ENCODE results near the gene EGFL7. TPM values are rescaled to one million over a fixed set of nuclear protein-coding genes. Genes with fewer than 3 reads are reported as not detected.

EGFL7 gene
- total and polyA plus RNA-seq, 2 of the 8 experiments (the other 6 are each of a cell fraction or from before 2014, with no cell fraction given): 37.8 to 53.4 TPM

DNA sequence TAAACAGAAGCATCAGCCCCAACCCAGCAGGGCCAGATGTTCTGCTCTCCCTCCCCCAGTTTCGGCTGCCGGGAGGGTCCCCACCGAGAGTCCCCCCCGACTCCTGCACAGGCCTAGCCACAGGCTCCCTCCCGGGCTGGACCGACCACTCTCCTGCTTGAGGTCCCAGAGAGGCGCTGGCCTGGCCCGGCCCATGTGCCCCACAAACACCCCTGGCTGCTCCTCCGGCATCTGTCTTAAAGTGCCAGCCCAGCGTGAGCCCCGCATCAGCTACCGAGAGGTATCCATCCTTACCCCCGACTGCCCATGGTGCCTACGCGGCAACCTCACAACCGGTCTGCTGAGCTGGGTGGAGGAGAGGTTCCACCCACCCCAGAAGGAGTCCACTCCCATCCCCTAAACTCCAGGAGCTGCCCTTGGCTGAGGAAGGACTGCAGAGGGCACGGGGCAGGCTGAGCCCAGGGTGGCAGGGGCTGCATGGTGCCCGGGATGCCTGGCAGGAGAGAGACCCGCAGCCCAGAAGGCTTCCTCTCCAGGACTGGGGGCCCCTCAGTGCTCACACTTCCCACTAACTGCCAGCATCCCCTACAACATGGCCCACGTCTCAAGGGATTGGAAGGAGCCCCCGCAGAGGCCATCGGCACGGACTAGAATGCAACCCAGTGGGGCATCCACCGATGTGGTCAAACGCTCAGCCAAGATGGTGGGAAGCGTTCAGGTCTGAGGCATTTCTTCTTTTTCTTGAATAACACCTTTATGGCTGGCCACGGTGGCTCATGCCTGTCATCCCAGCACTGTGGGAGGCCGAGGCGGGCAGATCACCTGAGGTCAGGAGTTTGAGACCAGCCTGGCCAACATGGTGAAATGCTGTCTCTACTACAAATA is 15.6 kb upstream of the EGFL7 start:
- no peaks in the 10 kb centered on the region for H3K79me1 ChIP-seq (ENCODE audit: low read depth, low read length)
- H3K14ac ChIP-seq (ENCODE audit: insufficient read length): no peak overlapping the region
- H2BK12ac ChIP-seq (ENCODE audit: low read depth, low read length): no peak overlapping the region
- H3K27ac ChIP-seq (ENCODE audit: low read depth, low read length): no peak overlapping the region
- H3K18ac ChIP-seq (ENCODE audit: extremely low read depth, low read length): no peak overlapping the region
- 0 out of 2 replicates have a peak overlapping the region, but pooled peaks have one; percentile 5 for H2BK15ac ChIP-seq (ENCODE audit: low read length)
- no peak overlapping the region for H3K9ac ChIP-seq (replicated peaks in 1 of 4; ENCODE audit: extremely low read depth in 1 of 4, low read depth in 3 of 4, low read length in 3 of 4)
- no peak overlapping the region for H2BK120ac ChIP-seq (replicated peaks; ENCODE audit: low read depth, low read length)
- no peak overlapping the region for H2AK5ac ChIP-seq (ENCODE audit: low read depth, low read length)
- H3K4ac ChIP-seq (replicated peaks; ENCODE audit: insufficient read length, low read depth, low read length): no peak overlapping the region
- peak overlapping the region; percentile 71 for H4K8ac ChIP-seq (ENCODE audit: extremely low read depth, insufficient read depth, low read length)
- H4K5ac ChIP-seq (ENCODE audit: insufficient read length, low read depth, low read length): no peak overlapping the region
- H3K79me2 ChIP-seq (ENCODE audit: control insufficient read depth in 1 of 2, insufficient read depth in 2 of 2, low read length in 2 of 2): no peaks in the 10 kb centered on the region
- H2BK5ac ChIP-seq (ENCODE audit: low read depth, low read length): no peak overlapping the region
- no peak overlapping the region for H3K4me2 ChIP-seq (ENCODE audit: insufficient read depth in 1 of 2, low read depth in 2 of 2, low read length in 2 of 2)
- no peaks in the 10 kb centered on the region for H3K36me3 ChIP-seq (ENCODE audit: control insufficient read depth in 2 of 4, insufficient read depth in 4 of 4, low read length in 3 of 4)
- no peaks in the 10 kb centered on the region for H3K23me2 ChIP-seq (ENCODE audit: low read depth, low read length)
- H3K27me3 ChIP-seq (replicated peaks in 1 of 4; ENCODE audit: control insufficient read depth in 3 of 4, extremely low read depth in 1 of 4, insufficient read depth in 3 of 4, low read length in 3 of 4): peaks cover 0 to 6% (median 0%) of the 10 kb centered on the region in 4 experiments; a peak in 1 of 7 replicates
- H3K9me3 ChIP-seq (ENCODE audit: insufficient read depth in 2 of 2, low read depth in 1 of 2, low read length in 1 of 2): no peaks in the 10 kb centered on the region
- H4K91ac ChIP-seq (replicated peaks; ENCODE audit: insufficient read length, low read length): no peak overlapping the region
- peak in 1 of 2 experiments; percentile 48 for DNase-seq (ENCODE audit: low read depth in 1 of 2, low spot score in 2 of 2)
- WGBS, 2 experiments (ENCODE audit: extremely low coverage in 1 of 2, insufficient coverage in 1 of 2, insufficient read length in 1 of 2, insufficient replicate concordance in 2 of 2, low coverage in 1 of 2, low lambda C conversion rate in 2 of 2, missing lambda C conversion rate in 1 of 2): 88% methylated on average over 29 of the region's 29 CpGs; no CpG with 5 or more reads in 1 of the 2 experiments
- peaks cover 0 to 10% (median 3%) of the 10 kb centered on the region in 4 experiments; a peak in 4 of 7 replicates for H3K4me1 ChIP-seq (replicated peaks in 1 of 4; ENCODE audit: control insufficient read depth in 3 of 4, insufficient read depth in 4 of 4, low read length in 3 of 4)
- ChIA-PET CTCF (ENCODE audit: partially characterized antibody) (interaction anchor here (0.7 to 16.1 kb wide), 11 partner anchors 13 to 301 kb away, joined by 3 to 237 read pairs (median 3); no protein-coding TSS in a partner anchor), POLR2A (ENCODE audit: partially characterized antibody) (interaction anchor here (0.6 kb wide), 1 partner anchor 17 kb away, joined by 3 read pairs; no protein-coding TSS in a partner anchor)
- H3K23ac ChIP-seq (ENCODE audit: insufficient read length): no peak overlapping the region
- no peak overlapping the region for H3K4me3 ChIP-seq (ENCODE audit: extremely low read depth in 1 of 4, insufficient read depth in 2 of 4, low read depth in 3 of 4, low read length in 4 of 4)
- no peak overlapping the region for H2AFZ ChIP-seq (ENCODE audit: low read length)
- FAIRE-seq: no peak
- no peak overlapping the region for H3K56ac ChIP-seq (replicated peaks; ENCODE audit: insufficient read length, low read depth, low read length)
- peak overlapping the region; percentile 32; the same call in 1 of the 2 replicates for H2BK20ac ChIP-seq (ENCODE audit: low read length)
- no peaks in the 10 kb centered on the region for H4K20me1 ChIP-seq (replicated peaks in 1 of 2; ENCODE audit: control insufficient read depth in 1 of 2, insufficient read depth in 2 of 2, low read length in 2 of 2)
- no peak for TF ChIP-seq CBX5 (IDR thresholded peaks at IDR 0.05; ENCODE audit: low read depth, low read length)
- no peak for TF ChIP-seq SIN3A (conservative IDR thresholded peaks at IDR 0.05 in 1 of 2, IDR thresholded peaks at IDR 0.05 in 1 of 2; ENCODE audit: low read depth in 1 of 2, low read length in 2 of 2)
- TF ChIP-seq RFX5 (IDR thresholded peaks at IDR 0.05; ENCODE audit: borderline replicate concordance, low read depth, low read length): no peak
- TF ChIP-seq, protein P1, sequence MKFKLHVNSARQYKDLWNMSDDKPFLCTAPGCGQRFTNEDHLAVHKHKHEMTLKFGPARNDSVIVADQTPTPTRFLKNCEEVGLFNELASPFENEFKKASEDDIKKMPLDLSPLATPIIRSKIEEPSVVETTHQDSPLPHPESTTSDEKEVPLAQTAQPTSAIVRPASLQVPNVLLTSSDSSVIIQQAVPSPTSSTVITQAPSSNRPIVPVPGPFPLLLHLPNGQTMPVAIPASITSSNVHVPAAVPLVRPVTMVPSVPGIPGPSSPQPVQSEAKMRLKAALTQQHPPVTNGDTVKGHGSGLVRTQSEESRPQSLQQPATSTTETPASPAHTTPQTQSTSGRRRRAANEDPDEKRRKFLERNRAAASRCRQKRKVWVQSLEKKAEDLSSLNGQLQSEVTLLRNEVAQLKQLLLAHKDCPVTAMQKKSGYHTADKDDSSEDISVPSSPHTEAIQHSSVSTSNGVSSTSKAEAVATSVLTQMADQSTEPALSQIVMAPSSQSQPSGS (IDR thresholded peaks at IDR 0.05; ENCODE audit: low read length): no peak
- TF ChIP-seq POLR2AphosphoS5 (IDR thresholded peaks at IDR 0.05; ENCODE audit: low read depth, low read length): no peak
- no peak for TF ChIP-seq PHF8 (conservative IDR thresholded peaks at IDR 0.05; ENCODE audit: low read depth, low read length)
- TF ChIP-seq RXRA (IDR thresholded peaks at IDR 0.05; ENCODE audit: insufficient read depth, low read depth, low read length): no peak
- no peak for TF ChIP-seq NANOG (IDR thresholded peaks at IDR 0.05; ENCODE audit: insufficient read depth, low read depth, low read length, poor library complexity, severe bottlenecking)
- no peak for TF ChIP-seq RBBP5 (IDR thresholded peaks at IDR 0.05; ENCODE audit: borderline replicate concordance, low read depth, low read length)
